ENCODE results near the gene DLG2. TPM values are rescaled to one million over a fixed set of nuclear protein-coding genes. Genes with fewer than 3 reads are reported as not detected.

Gene DLG2
- total RNA-seq, 1 donor from 2014 or later: 2.4 TPM

DNA sequence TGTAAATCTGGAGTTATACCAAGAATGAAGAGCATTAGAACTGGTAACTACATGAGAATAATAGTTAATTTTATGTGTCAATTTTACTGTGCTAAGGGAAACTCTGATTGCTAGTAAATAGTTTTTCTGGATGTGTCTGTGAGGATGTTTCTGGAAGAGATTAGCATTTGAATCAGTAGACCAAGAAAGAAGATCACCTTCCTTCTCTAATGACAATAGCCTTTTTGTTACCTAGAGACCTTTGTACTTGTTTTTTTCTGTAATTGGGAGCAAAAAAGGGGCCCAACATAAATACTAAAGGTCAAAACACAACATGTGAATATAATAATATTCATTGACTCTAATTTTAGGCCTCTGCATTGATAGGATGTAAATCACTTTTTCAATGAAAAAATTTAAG is 100.6 kb downstream of the DLG2 start:
- Mint-ChIP-seq H3K36me3 (ENCODE audit: insufficient read depth) (no peaks in the 10 kb centered on the region), H3K4me3 (ENCODE audit: low read depth) (no peak overlapping the region), H3K27ac (no peak overlapping the region), H3K4me1 (ENCODE audit: low read depth) (no peaks in the 10 kb centered on the region), H3K9me3 (ENCODE audit: low read depth) (peaks cover 23% of the 10 kb centered on the region), H3K27me3 (no peaks in the 10 kb centered on the region)
- DNase-seq (ENCODE audit: low spot score, unreplicated experiment): no peak
- TF ChIP-seq, protein P1, sequence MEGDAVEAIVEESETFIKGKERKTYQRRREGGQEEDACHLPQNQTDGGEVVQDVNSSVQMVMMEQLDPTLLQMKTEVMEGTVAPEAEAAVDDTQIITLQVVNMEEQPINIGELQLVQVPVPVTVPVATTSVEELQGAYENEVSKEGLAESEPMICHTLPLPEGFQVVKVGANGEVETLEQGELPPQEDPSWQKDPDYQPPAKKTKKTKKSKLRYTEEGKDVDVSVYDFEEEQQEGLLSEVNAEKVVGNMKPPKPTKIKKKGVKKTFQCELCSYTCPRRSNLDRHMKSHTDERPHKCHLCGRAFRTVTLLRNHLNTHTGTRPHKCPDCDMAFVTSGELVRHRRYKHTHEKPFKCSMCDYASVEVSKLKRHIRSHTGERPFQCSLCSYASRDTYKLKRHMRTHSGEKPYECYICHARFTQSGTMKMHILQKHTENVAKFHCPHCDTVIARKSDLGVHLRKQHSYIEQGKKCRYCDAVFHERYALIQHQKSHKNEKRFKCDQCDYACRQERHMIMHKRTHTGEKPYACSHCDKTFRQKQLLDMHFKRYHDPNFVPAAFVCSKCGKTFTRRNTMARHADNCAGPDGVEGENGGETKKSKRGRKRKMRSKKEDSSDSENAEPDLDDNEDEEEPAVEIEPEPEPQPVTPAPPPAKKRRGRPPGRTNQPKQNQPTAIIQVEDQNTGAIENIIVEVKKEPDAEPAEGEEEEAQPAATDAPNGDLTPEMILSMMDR (IDR thresholded peaks at IDR 0.05; ENCODE audit: unreplicated experiment): no peak

DNA sequence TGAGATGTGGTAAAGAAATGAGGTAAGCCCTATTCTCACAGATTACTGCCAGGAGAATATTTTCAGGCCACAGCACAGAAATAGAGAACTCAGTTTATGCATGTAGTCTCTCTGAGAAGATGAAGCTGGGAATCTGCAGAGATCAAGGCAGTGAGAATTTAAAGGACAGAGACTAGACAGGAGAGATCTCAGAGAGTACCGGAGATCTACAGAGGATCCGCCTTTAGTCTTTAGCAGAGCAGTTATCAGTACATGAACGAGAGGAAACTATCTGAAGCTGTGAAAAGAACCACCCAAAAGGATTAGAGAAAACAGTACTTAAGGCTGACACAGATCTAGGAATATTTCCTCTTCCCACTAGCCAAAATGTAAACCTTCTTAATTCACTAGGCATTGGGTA is 101.5 kb downstream of the DLG2 start:
- peaks cover 28% of the 10 kb centered on the region for H3K9me3 Mint-ChIP-seq (ENCODE audit: low read depth)
- H3K4me3 Mint-ChIP-seq (ENCODE audit: low read depth): no peak overlapping the region
- H3K36me3 Mint-ChIP-seq (ENCODE audit: insufficient read depth): peaks cover 1% of the 10 kb centered on the region
- H3K4me1 Mint-ChIP-seq (ENCODE audit: low read depth): no peaks in the 10 kb centered on the region
- H3K27ac Mint-ChIP-seq: no peak overlapping the region
- no peak for DNase-seq (ENCODE audit: low spot score, unreplicated experiment)
- TF ChIP-seq, protein P1 (IDR thresholded peaks at IDR 0.05; ENCODE audit: unreplicated experiment): no peak
- no peaks in the 10 kb centered on the region for H3K27me3 Mint-ChIP-seq

DNA sequence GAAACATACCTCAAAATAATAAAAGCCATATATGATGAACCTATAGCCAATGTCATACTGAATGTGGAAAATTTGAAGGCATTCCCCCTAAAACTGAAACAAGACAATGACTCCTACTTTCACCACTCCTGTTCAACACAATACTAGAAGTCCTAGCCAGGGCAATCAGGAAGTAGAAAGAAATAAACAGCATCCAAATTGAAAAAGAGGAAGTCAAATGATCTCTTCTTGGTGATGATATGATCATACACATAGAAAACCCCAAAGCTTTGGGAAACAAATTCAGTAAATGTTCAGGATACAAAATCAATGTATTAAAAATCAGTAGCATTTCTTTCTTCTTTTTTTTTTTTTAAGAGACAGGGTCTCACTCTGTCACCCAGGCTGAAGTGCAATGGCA is 109.9 kb downstream of the DLG2 start:
- TF ChIP-seq, protein P1 (IDR thresholded peaks at IDR 0.05; ENCODE audit: unreplicated experiment): no peak
- no peak overlapping the region for H3K27ac Mint-ChIP-seq
- no peak overlapping the region for H3K4me3 Mint-ChIP-seq (ENCODE audit: low read depth)
- DNase-seq (ENCODE audit: low spot score, unreplicated experiment): no peak
- no peaks in the 10 kb centered on the region for H3K27me3 Mint-ChIP-seq
- no peaks in the 10 kb centered on the region for H3K4me1 Mint-ChIP-seq (ENCODE audit: low read depth)
- H3K9me3 Mint-ChIP-seq (ENCODE audit: low read depth): peaks cover 24% of the 10 kb centered on the region
- peaks cover 1% of the 10 kb centered on the region for H3K36me3 Mint-ChIP-seq (ENCODE audit: insufficient read depth)

DNA sequence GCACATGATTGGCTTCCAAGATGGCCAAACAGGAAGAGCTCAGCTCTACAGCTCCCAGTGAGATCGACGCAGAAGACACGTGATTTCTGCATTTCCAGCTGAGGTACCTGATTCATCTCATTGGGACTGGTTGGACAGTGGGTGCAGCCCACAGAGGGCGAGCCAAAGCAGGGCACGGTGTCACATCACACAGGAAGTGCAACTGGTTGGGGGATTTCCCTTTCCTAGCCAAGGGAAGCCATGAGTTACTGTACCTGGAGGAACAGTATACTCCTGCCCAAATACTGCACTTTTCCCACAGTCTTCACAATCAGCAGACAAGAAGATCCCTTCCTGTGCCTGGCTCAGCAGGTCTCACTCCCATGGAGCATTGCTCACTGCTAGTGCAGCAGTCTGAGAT is 131.2 kb downstream of the DLG2 start:
- TF ChIP-seq, protein P1 (IDR thresholded peaks at IDR 0.05; ENCODE audit: unreplicated experiment): no peak
- Mint-ChIP-seq H3K27ac (no peak overlapping the region), H3K9me3 (ENCODE audit: low read depth) (no peaks in the 10 kb centered on the region), H3K4me1 (ENCODE audit: low read depth) (peaks cover 1% of the 10 kb centered on the region), H3K27me3 (no peaks in the 10 kb centered on the region), H3K36me3 (ENCODE audit: insufficient read depth) (no peaks in the 10 kb centered on the region), H3K4me3 (ENCODE audit: low read depth) (no peak overlapping the region)
- no peak for DNase-seq (ENCODE audit: low spot score, unreplicated experiment)

DNA sequence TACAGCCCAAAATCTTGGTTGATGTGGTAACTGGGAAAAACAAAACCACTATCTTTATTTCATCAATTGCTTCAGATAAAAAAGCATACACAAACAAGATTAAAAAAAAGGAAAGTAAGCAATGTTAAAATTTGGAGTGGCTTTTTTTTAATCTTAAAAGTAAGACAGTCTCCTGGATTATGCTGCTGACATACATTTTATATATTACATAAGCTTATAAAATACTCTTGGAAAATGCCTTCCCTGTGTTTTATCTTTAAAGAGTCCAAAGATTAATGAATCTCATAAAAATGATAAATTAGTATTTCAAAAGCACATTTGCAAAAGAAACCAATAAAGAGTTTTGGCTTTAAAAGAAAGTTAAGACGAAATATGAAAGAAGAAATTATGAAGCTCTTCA is 132.7 kb downstream of the DLG2 start:
- no peaks in the 10 kb centered on the region for H3K4me1 Mint-ChIP-seq (ENCODE audit: low read depth)
- H3K27me3 Mint-ChIP-seq: no peaks in the 10 kb centered on the region
- DNase-seq (ENCODE audit: low spot score, unreplicated experiment): no peak
- H3K36me3 Mint-ChIP-seq (ENCODE audit: insufficient read depth): no peaks in the 10 kb centered on the region
- TF ChIP-seq, protein P1 (IDR thresholded peaks at IDR 0.05; ENCODE audit: unreplicated experiment): no peak
- H3K4me3 Mint-ChIP-seq (ENCODE audit: low read depth): no peak overlapping the region
- H3K27ac Mint-ChIP-seq: no peak overlapping the region
- H3K9me3 Mint-ChIP-seq (ENCODE audit: low read depth): no peaks in the 10 kb centered on the region
